Measurements from ENCODE around the gene TBX1. TPM values are rescaled to one million over a fixed set of nuclear protein-coding genes. Genes with fewer than 3 reads are reported as not detected.

TBX1 gene
- total RNA-seq, 1 donor from 2014 or later = 6.8 TPM

GRCh38 chr22:19713650-19714311 lies 46.8 kb upstream of the TBX1 start:
- H4K20me1 ChIP-seq (ENCODE audit: insufficient read depth, low read length) = peaks cover 16% of the 10 kb centered on the region
- H3K4me1 ChIP-seq (ENCODE audit: insufficient read depth, low read length) = peaks cover 9% of the 10 kb centered on the region
- H3K9me3 Mint-ChIP-seq (ENCODE audit: unreplicated experiment) = no peaks in the 10 kb centered on the region
- H3K9ac ChIP-seq (ENCODE audit: low read length) = peak overlapping the region; percentile 18
- TF ChIP-seq CTCF (IDR thresholded peaks at IDR 0.05; ENCODE audit: insufficient read depth, low read depth, low read length) (no peak), EZH2 (IDR thresholded peaks at IDR 0.05; ENCODE audit: insufficient read depth, low read length) (no peak)
- no peak for DNase-seq (ENCODE audit: low read depth)
- H3K4me3 ChIP-seq (ENCODE audit: insufficient read depth, low read depth, low read length) = peak overlapping the region; percentile 37
- peaks cover 2% of the 10 kb centered on the region for H3K36me3 Mint-ChIP-seq (ENCODE audit: low read depth, unreplicated experiment)
- no peaks in the 10 kb centered on the region for H3K27me3 ChIP-seq (ENCODE audit: insufficient read depth, low read length)
- H3K27ac ChIP-seq (ENCODE audit: low read depth, low read length) = no peak overlapping the region
- peaks cover 2% of the 10 kb centered on the region for H3K4me1 Mint-ChIP-seq (ENCODE audit: low read depth, unreplicated experiment)
- no peak for FAIRE-seq
- H3K79me2 ChIP-seq (ENCODE audit: insufficient read depth, low read length) = peaks cover 18% of the 10 kb centered on the region
- peak overlapping the region; percentile 77 for H3K4me3 Mint-ChIP-seq (ENCODE audit: unreplicated experiment)
- H3K4me2 ChIP-seq (ENCODE audit: low read length) = peak overlapping the region; percentile 95
- no peak overlapping the region for H3K27ac Mint-ChIP-seq (ENCODE audit: unreplicated experiment)
- peak overlapping the region; percentile 90 for H2AFZ ChIP-seq (ENCODE audit: low read depth, low read length)
- H3K27me3 Mint-ChIP-seq (ENCODE audit: low read depth, unreplicated experiment) = peaks cover 49% of the 10 kb centered on the region
- no peaks in the 10 kb centered on the region for H3K36me3 ChIP-seq (ENCODE audit: insufficient read depth, low read length)
- H3K9me3 ChIP-seq (ENCODE audit: insufficient read depth, low read depth, low read length) = no peaks in the 10 kb centered on the region

GRCh38 chr22:19714312-19715187 lies 46.0 kb upstream of the TBX1 start, which contains the start of gene SEPTIN5:
TSS of gene SEPTIN5 (plus strand) at chr22:19714503. CDS start at chr22:19714589, 86 bp downstream.
- no peak for FAIRE-seq
- Mint-ChIP-seq H3K27ac (ENCODE audit: unreplicated experiment) (no peak within 1 kb of the TSS), H3K36me3 (ENCODE audit: low read depth, unreplicated experiment) (peaks cover 2% of the 10 kb centered on the region), H3K27me3 (ENCODE audit: low read depth, unreplicated experiment) (peaks cover 46% of the 10 kb centered on the region), H3K4me3 (ENCODE audit: unreplicated experiment) (peak within 1 kb of the TSS; percentile 78), H3K4me1 (ENCODE audit: low read depth, unreplicated experiment) (peaks cover 2% of the 10 kb centered on the region), H3K9me3 (ENCODE audit: unreplicated experiment) (no peaks in the 10 kb centered on the region)
- peak within 1 kb of the TSS; percentile 61 for H3K4me3 ChIP-seq (ENCODE audit: insufficient read depth, low read depth, low read length)
- peak within 1 kb of the TSS; percentile 90 for H2AFZ ChIP-seq (ENCODE audit: low read depth, low read length)
- no peak for DNase-seq (ENCODE audit: low read depth)
- H3K9ac ChIP-seq (ENCODE audit: low read length) = peak within 1 kb of the TSS; percentile 63
- no peaks in the 10 kb centered on the region for H3K9me3 ChIP-seq (ENCODE audit: insufficient read depth, low read depth, low read length)
- no peaks in the 10 kb centered on the region for H3K36me3 ChIP-seq (ENCODE audit: insufficient read depth, low read length)
- peaks cover 17% of the 10 kb centered on the region for H3K4me1 ChIP-seq (ENCODE audit: insufficient read depth, low read length)
- peaks cover 18% of the 10 kb centered on the region for H3K79me2 ChIP-seq (ENCODE audit: insufficient read depth, low read length)
- TF ChIP-seq CTCF (IDR thresholded peaks at IDR 0.05; ENCODE audit: insufficient read depth, low read depth, low read length) (no peak), EZH2 (IDR thresholded peaks at IDR 0.05; ENCODE audit: insufficient read depth, low read length) (peak; percentile 10)
- H3K27me3 ChIP-seq (ENCODE audit: insufficient read depth, low read length) = no peaks in the 10 kb centered on the region
- H3K27ac ChIP-seq (ENCODE audit: low read depth, low read length) = no peak within 1 kb of the TSS
- H4K20me1 ChIP-seq (ENCODE audit: insufficient read depth, low read length) = peaks cover 21% of the 10 kb centered on the region
- peak within 1 kb of the TSS; percentile 95 for H3K4me2 ChIP-seq (ENCODE audit: low read length)

Measured in astrocyte (in vitro differentiated cells and primary cell).